Activated CD8-positive, alpha-beta memory T cell treated with anti-CD3 and anti-CD28 coated beads, Interleukin-2, amount 10 ng/mL, durations not matched to agents 7 days and 5 days (primary cell): ENCODE data around the gene PCSK6. TPM values are rescaled to one million over a fixed set of nuclear protein-coding genes. Genes with fewer than 3 reads are reported as not detected.
A peak's percentile ranks its signal among the peaks of the same experiment; 100 is the strongest.

ENCODE experiments used
- ATAC-seq: fragments of 150-1000 bp; cut with Tn5 transposase; one replicate; pipeline ENCODE4 v1.10.0; 2021; ENCODE audit warnings: moderate library complexity
- CTCF ChIA-PET: fragments of 350-600 bp; sonication (Branson Sonifier 250); formaldehyde crosslinking; loops from one replicate; lab custom pipeline; 2021; ENCODE audit warnings: antibody characterized with exemption; lab: Charles Lee
- DNase-seq: peaks from one replicate; pipeline ENCODE4 v3.0.0-alpha.2; 2020
- H3K27ac Mint-ChIP-seq: one replicate; pipeline ENCODE4 v1.8.0; 2021; ENCODE audit warnings: mild to moderate bottlenecking, mixed read lengths
- H3K27me3 Mint-ChIP-seq: one replicate; pipeline ENCODE4 v1.8.0; 2021; ENCODE audit warnings: mixed read lengths
- H3K36me3 Mint-ChIP-seq: one replicate; pipeline ENCODE4 v1.8.0; 2021; ENCODE audit warnings: mild to moderate bottlenecking, mixed read lengths
- H3K4me1 Mint-ChIP-seq: one replicate; pipeline ENCODE4 v1.8.0; 2021; ENCODE audit warnings: mixed read lengths
- H3K4me3 Mint-ChIP-seq: one replicate; pipeline ENCODE4 v1.8.0; 2021; ENCODE audit warnings: mild to moderate bottlenecking, moderate library complexity, mixed read lengths
- H3K9me3 Mint-ChIP-seq: one replicate; pipeline ENCODE4 v1.8.0; 2022; ENCODE audit warnings: low read depth, mixed read lengths
- total RNA-seq, 2 experiments: library from RNA; stranded (reverse); gene quantifications; one replicate each; pipeline ENCODE4 v1.2.3, GENCODE V29; 2021

PCSK6 gene
- total RNA-seq, 2 experiments from 2014 or later, result 0.44 to 1.5 TPM

GRCh38 chr15:101491734-101492640, 2.5 kb upstream of the PCSK6 start:
- peaks cover 69% of the 10 kb centered on the region for H3K27me3 Mint-ChIP-seq
- CTCF ChIA-PET, result no interaction called here

GRCh38 chr15:101490922-101491733, 1.6 kb upstream of the PCSK6 start:
- CTCF ChIA-PET, result no interaction called here
- Mint-ChIP-seq H3K27ac (no peak overlapping the region), H3K4me1 (no peaks in the 10 kb centered on the region), H3K9me3 (no peaks in the 10 kb centered on the region), H3K27me3 (peaks cover 69% of the 10 kb centered on the region), H3K36me3 (peaks cover 2% of the 10 kb centered on the region), H3K4me3 (no peak overlapping the region)
- ATAC-seq (no peak), DNase-seq (peak; percentile 31)

More at GRCh38 chr15:101491734-101492640, 2.5 kb upstream of the PCSK6 start:
- no peak overlapping the region for H3K4me3 Mint-ChIP-seq
- H3K36me3 Mint-ChIP-seq, result peaks cover 2% of the 10 kb centered on the region
- H3K27ac Mint-ChIP-seq, result no peak overlapping the region
- no peak for ATAC-seq
- no peak for DNase-seq
- H3K9me3 Mint-ChIP-seq, result no peaks in the 10 kb centered on the region
- peaks cover 2% of the 10 kb centered on the region for H3K4me1 Mint-ChIP-seq

GRCh38 chr15:101490408-101490891, 943 bp upstream of the PCSK6 start:
- no peak for ATAC-seq
- Mint-ChIP-seq H3K27ac (no peak overlapping the region), H3K9me3 (no peaks in the 10 kb centered on the region), H3K4me3 (no peak overlapping the region), H3K36me3 (peaks cover 2% of the 10 kb centered on the region), H3K4me1 (no peaks in the 10 kb centered on the region), H3K27me3 (peaks cover 66% of the 10 kb centered on the region)
- CTCF ChIA-PET, result no interaction called here
- peak; percentile 1 for DNase-seq

DNA sequence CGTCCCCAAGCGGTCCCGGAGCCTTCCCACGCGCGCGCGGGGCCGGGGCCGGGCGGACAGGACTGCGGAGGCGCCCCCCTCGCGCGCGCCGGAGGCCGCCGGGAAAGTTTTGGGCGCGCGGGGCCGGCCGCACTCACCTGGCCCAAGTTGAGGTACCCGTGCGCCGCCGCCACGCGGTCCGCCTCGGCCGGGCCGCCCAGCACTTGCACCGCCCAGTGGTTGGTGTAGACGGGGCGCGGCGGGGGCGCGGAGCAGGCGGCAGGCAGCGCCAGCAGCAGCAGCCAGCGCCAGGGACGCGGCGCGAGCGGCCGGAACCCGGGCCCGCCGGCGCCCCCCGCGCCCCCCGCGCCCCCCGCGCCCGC, 289 bp downstream of the PCSK6 start:
- CTCF ChIA-PET, result no interaction called here
- Mint-ChIP-seq H3K4me3 (no peak overlapping the region), H3K36me3 (peaks cover 2% of the 10 kb centered on the region), H3K27ac (no peak overlapping the region), H3K4me1 (no peaks in the 10 kb centered on the region), H3K27me3 (peaks cover 60% of the 10 kb centered on the region), H3K9me3 (no peaks in the 10 kb centered on the region)
- peak; percentile 56 for ATAC-seq
- peak; percentile 37 for DNase-seq

DNA sequence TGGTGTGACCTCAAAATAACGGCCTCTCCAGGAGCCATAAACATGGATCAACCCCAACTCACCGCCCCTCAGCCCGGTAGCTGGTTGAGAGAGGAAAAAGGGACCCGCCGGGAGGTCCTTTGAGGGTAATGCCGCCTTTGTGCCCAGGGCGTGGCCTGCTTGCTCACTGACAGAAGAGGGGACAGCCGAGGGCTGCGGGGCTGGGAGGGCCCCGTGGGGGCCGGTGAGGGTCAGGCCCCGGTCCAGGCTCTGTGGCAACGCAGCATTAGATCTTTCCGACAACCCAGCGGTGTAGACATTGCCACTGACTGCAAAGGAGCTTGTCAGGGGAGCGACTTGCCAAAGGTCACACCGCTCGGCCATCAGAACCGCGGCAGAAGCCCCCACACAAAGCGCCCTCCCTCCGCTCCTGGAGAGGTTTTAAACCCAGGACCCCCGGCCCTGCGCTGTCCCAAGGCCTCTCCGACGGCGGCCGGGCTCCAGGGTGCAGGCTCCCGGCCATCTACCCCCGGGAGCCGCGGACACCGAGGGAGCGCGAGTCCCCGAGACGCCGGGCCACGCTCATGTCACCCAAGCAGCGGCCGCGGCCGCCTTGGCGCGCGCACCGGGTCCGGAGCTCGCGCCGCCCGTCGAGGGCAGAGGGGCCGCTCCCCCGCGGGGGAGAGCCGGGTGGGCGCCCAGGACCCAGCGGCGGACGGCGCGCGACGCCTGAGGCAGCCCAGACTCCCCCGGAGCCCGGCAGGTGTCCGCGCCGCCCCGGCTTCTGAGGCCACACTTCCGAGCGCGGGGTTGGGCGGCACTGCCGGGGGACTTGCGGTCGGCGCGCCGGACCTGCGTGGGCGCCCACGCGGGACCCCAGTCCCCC, 975 bp downstream of the PCSK6 start:
- CTCF ChIA-PET, result interaction anchor here (0.6 kb wide), 1 partner anchor 201 kb away, joined by 3 read pairs; no protein-coding TSS in a partner anchor
- no peaks in the 10 kb centered on the region for H3K4me1 Mint-ChIP-seq
- H3K27me3 Mint-ChIP-seq, result peaks cover 55% of the 10 kb centered on the region
- no peaks in the 10 kb centered on the region for H3K9me3 Mint-ChIP-seq
- peaks cover 2% of the 10 kb centered on the region for H3K36me3 Mint-ChIP-seq
- ATAC-seq, result no peak
- no peak overlapping the region for H3K27ac Mint-ChIP-seq
- peak; percentile 28 for DNase-seq
- no peak overlapping the region for H3K4me3 Mint-ChIP-seq

DNA sequence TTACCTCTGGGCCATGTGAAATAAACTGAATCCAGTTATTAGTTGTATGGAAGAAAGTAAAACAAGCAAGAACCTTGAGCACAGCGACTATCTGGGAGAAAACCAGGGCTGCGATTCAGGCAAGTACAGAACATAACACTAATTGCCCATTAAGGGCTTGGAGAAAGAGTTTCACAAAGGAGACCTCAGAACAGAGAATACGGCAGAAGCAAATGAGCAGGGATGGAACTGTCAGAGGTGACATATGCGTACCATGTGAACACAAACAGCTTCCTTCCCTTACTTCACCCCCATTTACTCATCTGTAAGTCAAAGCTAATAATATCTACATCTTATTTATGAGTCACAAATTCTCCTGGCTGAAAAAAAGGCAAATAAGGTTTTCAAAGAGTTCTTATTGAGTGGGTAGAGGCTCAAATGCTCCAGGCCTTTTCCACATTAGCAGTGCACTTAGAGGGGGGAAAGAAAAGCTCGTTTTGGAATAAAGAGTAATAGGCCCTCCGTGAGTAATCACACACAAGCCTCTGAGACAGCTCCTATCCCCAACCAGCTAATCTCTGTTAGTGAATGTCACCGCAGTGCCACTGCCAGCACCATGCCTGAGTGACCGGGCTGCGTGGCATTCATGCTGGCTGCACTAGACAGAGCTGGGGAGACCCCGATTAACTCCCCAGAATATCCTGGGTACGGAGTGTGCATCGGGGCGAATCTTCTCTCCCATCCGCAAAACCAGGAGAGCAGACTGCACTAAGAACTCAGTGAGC, 2.6 kb downstream of the PCSK6 start:
- H3K36me3 Mint-ChIP-seq, result peaks cover 2% of the 10 kb centered on the region
- ATAC-seq (no peak), DNase-seq (no peak)
- no peak overlapping the region for H3K4me3 Mint-ChIP-seq
- CTCF ChIA-PET, result no interaction called here
- no peak overlapping the region for H3K27ac Mint-ChIP-seq
- no peaks in the 10 kb centered on the region for H3K9me3 Mint-ChIP-seq
- H3K27me3 Mint-ChIP-seq, result peaks cover 48% of the 10 kb centered on the region
- H3K4me1 Mint-ChIP-seq, result no peaks in the 10 kb centered on the region

- Mint-ChIP-seq H3K27me3 (peaks cover 31% of the 10 kb centered on the region), H3K4me3 (no peak overlapping the region), H3K4me1 (peaks cover 9% of the 10 kb centered on the region), H3K9me3 (no peaks in the 10 kb centered on the region), H3K27ac (no peak overlapping the region), H3K36me3 (no peaks in the 10 kb centered on the region)
- DNase-seq (no peak), ATAC-seq (no peak)
- CTCF ChIA-PET, result no interaction called here
These were observed 6.0 kb downstream of the PCSK6 start for GRCh38 chr15:101483462-101483861.

DNA sequence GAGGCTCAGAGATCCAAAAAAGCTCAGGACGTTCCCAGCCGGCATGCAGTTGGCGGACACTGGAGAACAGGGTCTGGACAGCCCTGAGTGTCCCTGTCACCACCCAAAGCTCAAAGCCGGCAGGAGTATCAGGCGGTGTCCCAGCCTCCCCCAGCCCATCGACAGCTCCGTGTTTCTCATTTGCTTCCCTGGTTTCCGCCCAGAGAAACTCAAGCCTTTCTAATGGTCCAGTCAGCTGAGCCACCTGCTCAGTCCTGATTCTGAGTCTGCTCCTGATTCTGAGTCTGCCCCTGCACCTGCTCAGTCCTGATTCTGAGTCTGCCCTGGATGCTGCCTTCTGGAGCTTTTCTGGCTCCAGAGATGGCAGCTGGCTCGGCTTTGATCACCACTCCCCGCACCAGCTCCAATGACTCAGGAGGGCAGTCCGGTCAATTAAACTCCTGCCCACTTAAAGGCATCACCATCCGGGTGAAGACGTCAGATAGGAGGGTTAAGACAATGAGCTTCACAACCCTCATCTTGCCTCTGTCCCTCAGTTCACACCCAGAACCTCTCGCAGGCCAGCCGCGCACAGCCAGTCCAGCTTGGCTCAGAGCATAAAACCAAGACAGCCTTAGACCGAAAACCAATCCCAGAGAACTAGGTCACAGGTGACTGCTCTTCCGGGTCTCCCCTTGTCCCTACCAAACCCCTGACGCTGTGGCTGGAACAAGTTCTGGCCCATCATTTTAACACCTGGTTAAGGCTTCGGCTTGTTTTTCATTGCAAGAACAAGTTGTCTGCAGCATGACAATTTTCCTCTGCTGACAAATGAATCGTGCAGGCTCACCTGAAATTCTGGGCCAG, 6.8 kb downstream of the PCSK6 start:
- Mint-ChIP-seq H3K36me3 (no peaks in the 10 kb centered on the region), H3K27ac (no peak overlapping the region), H3K4me3 (no peak overlapping the region), H3K27me3 (peaks cover 25% of the 10 kb centered on the region), H3K9me3 (no peaks in the 10 kb centered on the region), H3K4me1 (peaks cover 9% of the 10 kb centered on the region)
- CTCF ChIA-PET, result no interaction called here
- DNase-seq, result no peak
- no peak for ATAC-seq

GRCh38 chr15:101481917-101482525, 7.5 kb downstream of the PCSK6 start:
- H3K27ac Mint-ChIP-seq, result no peak overlapping the region
- peaks cover 18% of the 10 kb centered on the region for H3K27me3 Mint-ChIP-seq
- DNase-seq (no peak), ATAC-seq (no peak)
- H3K4me3 Mint-ChIP-seq, result no peak overlapping the region
- CTCF ChIA-PET, result no interaction called here
- peaks cover 9% of the 10 kb centered on the region for H3K4me1 Mint-ChIP-seq
- H3K9me3 Mint-ChIP-seq, result no peaks in the 10 kb centered on the region
- H3K36me3 Mint-ChIP-seq, result no peaks in the 10 kb centered on the region

DNA sequence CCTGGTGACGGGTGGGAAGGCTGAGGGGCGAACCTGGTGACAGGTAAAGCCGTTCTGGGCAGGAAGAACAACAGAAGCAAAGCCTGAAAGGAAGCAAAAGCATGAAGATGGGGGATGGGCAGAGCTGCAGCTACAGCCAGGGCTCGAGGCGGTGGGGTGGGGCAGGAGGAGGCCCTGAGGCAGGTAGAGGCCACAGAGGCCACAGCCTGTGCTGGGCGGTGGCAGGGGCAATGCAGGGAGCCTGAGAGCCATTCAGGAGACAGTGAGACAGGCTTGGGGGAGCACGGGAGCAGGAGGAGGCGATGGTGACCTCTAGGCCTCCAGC, 8.2 kb downstream of the PCSK6 start:
- Mint-ChIP-seq H3K4me3 (no peak overlapping the region), H3K9me3 (no peaks in the 10 kb centered on the region), H3K27me3 (peaks cover 12% of the 10 kb centered on the region), H3K27ac (no peak overlapping the region), H3K36me3 (no peaks in the 10 kb centered on the region), H3K4me1 (peaks cover 9% of the 10 kb centered on the region)
- ATAC-seq (no peak), DNase-seq (no peak)
- CTCF ChIA-PET, result no interaction called here

- H3K36me3 Mint-ChIP-seq, result no peaks in the 10 kb centered on the region
- no peaks in the 10 kb centered on the region for H3K9me3 Mint-ChIP-seq
- no peak overlapping the region for H3K4me3 Mint-ChIP-seq
- H3K4me1 Mint-ChIP-seq, result peaks cover 9% of the 10 kb centered on the region
- no peak for ATAC-seq
- no peak overlapping the region for H3K27ac Mint-ChIP-seq
- CTCF ChIA-PET, result no interaction called here
- H3K27me3 Mint-ChIP-seq, result peaks cover 10% of the 10 kb centered on the region
- DNase-seq, result no peak
These were observed 8.7 kb downstream of the PCSK6 start for GRCh38 chr15:101480613-101481380.
